Progenitor cell of endocrine pancreas (in vitro differentiated cells): Measurements from ENCODE around the gene MOV10L1. TPM values are rescaled to one million over a fixed set of nuclear protein-coding genes. Genes with fewer than 3 reads are reported as not detected.

Experiments used
- DNase-seq: peaks from one replicate; pipeline ENCODE4 v3.0.0; 2021; ENCODE audit warnings: low spot score; ENCODE audit not compliant: unreplicated experiment
- H3K27ac Mint-ChIP-seq: 2 replicates; pipeline ENCODE4 v1.8.0; 2021; ENCODE audit warnings: mild to moderate bottlenecking, moderate library complexity, mixed read lengths
- H3K27me3 Mint-ChIP-seq: 2 replicates; pipeline ENCODE4 v1.8.0; 2021; ENCODE audit warnings: mixed read lengths
- H3K36me3 Mint-ChIP-seq: 2 replicates; pipeline ENCODE4 v1.8.0; 2022; ENCODE audit warnings: mixed read lengths; ENCODE audit not compliant: insufficient read depth
- H3K4me1 Mint-ChIP-seq: 2 replicates; pipeline ENCODE4 v1.8.0; 2021; ENCODE audit warnings: low read depth, mixed read lengths
- H3K4me3 Mint-ChIP-seq: 2 replicates; pipeline ENCODE4 v1.8.0; 2021; ENCODE audit warnings: low read depth, mild to moderate bottlenecking, moderate library complexity, mixed read lengths
- H3K9me3 Mint-ChIP-seq: 2 replicates; pipeline ENCODE4 v1.8.0; 2021; ENCODE audit warnings: low read depth, mixed read lengths
- CTCF ChIP-seq: fragments of 200-600 bp; sonication (generic); IDR thresholded peaks from one replicate; pipeline ENCODE4 v1.5.0; 2021; ENCODE audit warnings: antibody characterized with exemption, mild to moderate bottlenecking; ENCODE audit not compliant: unreplicated experiment
- total RNA-seq: library from RNA; stranded (reverse); gene quantifications from 2 replicates; pipeline ENCODE4 v1.2.1, GENCODE V29; 2021

Gene MOV10L1
- total RNA-seq, 1 donor from 2014 or later = 0.22 TPM

- H3K4me1 Mint-ChIP-seq = peaks cover 8% of the 10 kb centered on the region
- H3K9me3 Mint-ChIP-seq = no peaks in the 10 kb centered on the region
- peak; percentile 86 for DNase-seq
- peaks cover 13% of the 10 kb centered on the region for H3K36me3 Mint-ChIP-seq
- H3K4me3 Mint-ChIP-seq = peak within 1 kb of the TSS; percentile 78
- H3K27ac Mint-ChIP-seq = peak within 1 kb of the TSS; percentile 31
- TF ChIP-seq CTCF = no peak
- no peaks in the 10 kb centered on the region for H3K27me3 Mint-ChIP-seq
Measured at GRCh38 chr22:50200461-50201190, 110.8 kb downstream of the MOV10L1 start, which contains the start of gene SELENOO. Gene SELENOO, plus strand, starts transcription at chr22:50201011. Its CDS starts 26 bp downstream, at chr22:50201037.

GRCh38 chr22:50201191-50202129 is 111.7 kb downstream of the MOV10L1 start:
- Mint-ChIP-seq H3K4me3 (peak overlapping the region; percentile 78), H3K27ac (peak overlapping the region; percentile 31), H3K9me3 (no peaks in the 10 kb centered on the region), H3K27me3 (no peaks in the 10 kb centered on the region), H3K4me1 (peaks cover 8% of the 10 kb centered on the region), H3K36me3 (peaks cover 14% of the 10 kb centered on the region)
- no peak for TF ChIP-seq CTCF
- no peak for DNase-seq

GRCh38 chr22:50202130-50202666 is 112.4 kb downstream of the MOV10L1 start:
- H3K4me1 Mint-ChIP-seq = peaks cover 8% of the 10 kb centered on the region
- H3K27me3 Mint-ChIP-seq = no peaks in the 10 kb centered on the region
- peaks cover 15% of the 10 kb centered on the region for H3K36me3 Mint-ChIP-seq
- H3K4me3 Mint-ChIP-seq = peak overlapping the region; percentile 78
- H3K9me3 Mint-ChIP-seq = no peaks in the 10 kb centered on the region
- no peak for DNase-seq
- no peak for TF ChIP-seq CTCF
- peak overlapping the region; percentile 31 for H3K27ac Mint-ChIP-seq

- H3K4me3 Mint-ChIP-seq = no peak overlapping the region
- no peaks in the 10 kb centered on the region for H3K27me3 Mint-ChIP-seq
Measured at GRCh38 chr22:50203288-50203687, 113.5 kb downstream of the MOV10L1 start.

More at GRCh38 chr22:50203288-50203687, 113.5 kb downstream of the MOV10L1 start:
- Mint-ChIP-seq H3K27ac (no peak overlapping the region), H3K9me3 (no peaks in the 10 kb centered on the region), H3K36me3 (peaks cover 15% of the 10 kb centered on the region), H3K4me1 (peaks cover 8% of the 10 kb centered on the region)
- DNase-seq = no peak
- no peak for TF ChIP-seq CTCF
